KBM-7 (cell line): ENCODE results near the gene PAPPA.

Experiments used
- DNase-seq: peaks from one replicate; pipeline ENCODE4 v3.0.0-alpha.2; 2015
- in situ Hi-C: fragments of 300-500 bp; cut with MboI; formaldehyde crosslinking; loops from 2 replicates; pipeline ENCODE4 v1.14.3; 2020; ENCODE audit warnings: low sequenced_read_pairs, low pct_unique_long_range_greater_than_20kb, mixed read lengths

PAPPA gene

DNA sequence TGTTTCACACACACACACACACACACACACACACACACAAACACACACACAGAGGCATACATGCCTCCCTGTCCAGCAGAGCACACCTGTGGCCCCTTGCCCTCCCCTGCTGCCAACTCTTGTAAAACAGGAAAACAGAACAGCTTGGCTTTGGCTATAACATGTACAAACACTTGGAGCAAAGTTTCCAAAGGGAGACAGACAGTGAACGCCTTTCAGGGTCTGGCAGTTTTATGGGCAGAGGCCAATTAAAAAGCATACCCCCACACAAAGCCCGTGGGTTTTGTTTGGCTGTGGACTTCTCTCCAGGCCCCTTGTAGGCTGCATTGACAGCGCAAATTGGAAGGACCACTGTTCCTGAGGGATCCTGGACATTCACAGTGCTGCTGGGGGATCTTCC is 265.6 kb downstream of the PAPPA start:
- DNase-seq = no peak
- in situ Hi-C loops = no loop called here

DNA sequence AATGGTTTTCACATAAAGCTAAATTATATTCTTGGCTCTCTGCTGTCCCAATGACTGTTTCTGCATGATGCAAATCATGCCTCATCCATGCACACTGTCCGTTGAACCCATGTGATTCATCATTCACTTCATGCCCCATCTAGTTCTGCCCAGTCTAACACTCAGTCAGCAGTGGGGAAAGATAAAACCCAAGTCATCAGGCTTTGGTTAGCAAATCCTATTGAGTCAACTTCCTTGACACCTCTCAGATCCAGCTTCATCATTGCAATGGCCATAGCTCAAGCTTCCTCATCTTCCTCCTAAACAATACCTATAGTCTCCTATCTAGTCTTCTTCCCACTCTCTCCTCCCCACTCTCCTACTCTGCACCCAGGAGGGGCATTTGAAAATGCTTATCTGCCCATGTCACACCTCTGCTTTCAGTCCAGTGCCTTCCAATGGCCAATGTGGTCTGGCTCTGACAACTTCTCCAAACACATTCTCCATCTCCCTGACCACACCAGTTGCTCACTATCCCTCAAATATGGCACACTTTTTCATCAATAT is 267.5 kb downstream of the PAPPA start:
- in situ Hi-C loops = no loop called here
- DNase-seq = no peak

GRCh38 chr9:116422119-116422979 is 268.8 kb downstream of the PAPPA start:
- no peak for DNase-seq
- in situ Hi-C loops = no loop called here

GRCh38 chr9:116423149-116423548 is 269.6 kb downstream of the PAPPA start:
- DNase-seq = no peak
- in situ Hi-C loops = no loop called here

- in situ Hi-C loops = no loop called here
- no peak for DNase-seq
Observed at GRCh38 chr9:116425244-116425643, 271.7 kb downstream of the PAPPA start.

GRCh38 chr9:116430849-116431248 is 277.3 kb downstream of the PAPPA start:
- DNase-seq = no peak
- in situ Hi-C loops = no loop called here

DNA sequence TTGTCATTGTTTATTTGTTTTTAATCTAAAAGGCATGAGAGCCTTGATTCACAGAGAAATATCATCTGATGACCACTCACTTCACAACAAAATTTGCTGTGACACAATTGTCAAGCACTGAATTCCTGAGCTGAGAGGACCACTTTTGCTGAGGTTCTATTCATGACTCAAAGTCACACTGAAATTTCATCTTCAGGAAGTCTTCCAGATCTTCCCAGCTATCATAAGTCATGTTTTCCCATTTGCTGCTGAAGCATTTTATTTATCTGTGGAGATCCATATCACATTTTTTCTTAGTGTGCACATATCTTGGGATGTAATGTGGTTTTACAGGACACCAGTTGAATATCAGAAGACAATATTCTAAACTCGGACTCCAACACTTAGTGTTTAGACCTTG is 278.5 kb downstream of the PAPPA start:
- in situ Hi-C loops = no loop called here
- no peak for DNase-seq

DNA sequence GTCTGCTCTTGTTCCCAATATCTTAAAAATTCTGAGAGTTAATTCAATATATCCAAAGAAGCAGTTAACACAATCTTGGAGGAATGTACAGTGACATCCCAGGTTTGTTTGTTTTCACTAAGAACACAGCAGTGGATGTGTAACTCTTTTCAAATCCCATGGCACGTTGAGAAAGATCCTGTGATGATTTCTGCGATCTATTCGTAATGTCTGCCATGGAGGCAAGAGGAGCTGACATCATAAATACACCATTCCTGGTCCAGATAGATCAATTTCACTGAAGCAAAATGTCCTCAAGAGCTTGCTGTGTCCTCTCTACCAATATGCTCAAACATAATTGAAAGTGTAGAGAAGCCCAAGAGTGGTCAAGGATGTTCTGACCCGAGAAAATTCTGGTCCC is 280.7 kb downstream of the PAPPA start:
- no peak for DNase-seq
- in situ Hi-C loops = no loop called here

GRCh38 chr9:116435706-116436105 is 282.1 kb downstream of the PAPPA start:
- no peak for DNase-seq
- in situ Hi-C loops = no loop called here

DNA sequence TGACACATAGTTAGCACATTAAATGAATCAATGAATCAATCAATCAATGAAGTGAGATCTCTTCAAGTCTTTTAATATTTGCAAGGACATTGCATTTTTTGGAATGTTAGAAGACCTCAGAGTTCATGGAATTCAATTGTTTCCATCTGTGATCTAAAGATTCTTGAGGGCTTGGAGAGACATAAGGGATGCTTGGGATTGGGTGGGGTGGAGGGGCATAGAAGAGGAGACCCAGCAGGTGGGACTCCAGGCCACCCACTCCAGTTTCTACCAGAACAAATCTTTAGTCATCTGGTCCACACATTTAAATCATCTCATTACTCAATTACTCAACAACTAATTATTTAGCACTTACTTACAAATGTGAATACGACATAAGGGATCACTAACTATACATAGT is 282.5 kb downstream of the PAPPA start:
- in situ Hi-C loops = no loop called here
- DNase-seq = no peak

GRCh38 chr9:116437411-116438370 is 284.1 kb downstream of the PAPPA start:
- in situ Hi-C loops = no loop called here
- no peak for DNase-seq

- no peak for DNase-seq
- in situ Hi-C loops = no loop called here
Observed at GRCh38 chr9:116442528-116442927, 288.9 kb downstream of the PAPPA start.

DNA sequence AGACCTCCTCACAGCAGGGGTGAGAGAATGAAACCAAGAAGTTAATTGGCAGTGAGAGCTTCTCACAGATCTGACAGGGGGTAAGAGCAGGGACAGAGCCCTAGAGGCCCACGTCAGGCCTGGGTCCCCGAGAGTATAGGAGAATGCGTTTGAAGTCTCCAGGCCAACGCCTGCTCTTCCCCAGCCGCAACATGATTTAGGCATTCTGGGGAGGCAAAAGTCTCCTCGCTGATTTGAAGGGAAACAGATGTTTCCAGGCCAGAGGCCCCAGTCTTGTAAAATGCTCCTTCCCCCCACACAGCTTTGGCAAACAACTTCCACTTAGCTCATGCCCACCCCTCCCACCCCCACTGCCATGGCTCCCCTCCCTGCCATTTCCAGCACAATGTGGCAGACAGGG is 294.3 kb downstream of the PAPPA start:
- peak; percentile 67 for DNase-seq
- in situ Hi-C loops = no loop called here

DNA sequence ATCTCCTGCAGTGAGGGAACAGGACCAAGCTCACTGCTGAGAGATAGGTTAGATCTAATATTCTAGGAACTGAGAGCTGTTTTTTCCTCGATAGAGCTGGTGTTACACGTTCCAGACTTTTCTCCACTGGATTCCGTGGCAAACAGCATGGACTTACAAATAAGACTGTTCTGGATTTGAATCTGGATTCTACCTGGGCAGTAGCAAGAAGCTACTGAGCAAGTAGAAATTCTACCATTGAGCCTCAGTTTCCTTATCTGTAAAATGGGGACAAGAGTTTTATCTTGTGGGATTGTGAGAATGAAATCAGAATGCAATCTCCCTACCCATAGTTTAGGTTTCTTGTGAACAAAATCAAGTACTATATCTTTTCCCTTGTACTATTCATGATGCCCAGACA is 294.8 kb downstream of the PAPPA start:
- in situ Hi-C loops = no loop called here
- no peak for DNase-seq

- in situ Hi-C loops = no loop called here
- no peak for DNase-seq
Observed at GRCh38 chr9:116449949-116450348, 296.4 kb downstream of the PAPPA start.

DNA sequence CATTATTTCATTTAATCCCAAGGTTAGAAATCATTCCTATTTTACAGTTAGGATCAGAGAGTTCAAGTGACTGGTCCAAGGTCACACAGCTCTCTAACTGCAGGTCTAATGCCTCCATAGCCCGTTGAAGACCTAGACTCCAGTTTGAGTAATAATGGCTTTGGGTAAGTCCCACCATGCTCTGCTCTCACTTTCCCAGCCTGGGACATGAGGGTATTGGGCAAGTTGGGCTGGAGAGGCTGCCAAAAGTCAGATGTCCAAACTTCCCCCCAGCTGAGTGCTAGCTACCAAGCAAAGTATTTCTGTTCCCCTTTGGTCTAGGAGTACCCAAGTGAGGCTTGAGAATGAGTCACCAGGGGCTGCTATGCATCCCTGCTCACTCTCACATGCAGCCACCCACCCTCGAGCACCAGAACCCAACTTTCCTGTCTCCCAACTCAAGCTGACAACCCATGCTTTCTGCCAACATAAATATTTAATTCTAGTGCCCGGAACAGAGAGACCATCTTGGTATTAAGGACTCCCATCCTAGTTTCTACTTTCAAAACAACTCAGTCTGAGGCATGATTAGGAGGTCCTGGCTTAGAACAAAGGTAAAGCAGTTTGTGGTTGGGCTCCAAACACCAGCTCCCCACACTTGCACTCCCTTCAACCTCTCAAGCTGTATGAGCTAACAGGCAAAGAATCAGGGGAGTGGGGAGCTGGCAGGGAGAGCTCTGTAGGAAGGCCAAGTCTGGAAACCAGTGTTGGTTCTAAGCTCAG is 297.0 kb downstream of the PAPPA start:
- DNase-seq = no peak
- in situ Hi-C loops = no loop called here

DNA sequence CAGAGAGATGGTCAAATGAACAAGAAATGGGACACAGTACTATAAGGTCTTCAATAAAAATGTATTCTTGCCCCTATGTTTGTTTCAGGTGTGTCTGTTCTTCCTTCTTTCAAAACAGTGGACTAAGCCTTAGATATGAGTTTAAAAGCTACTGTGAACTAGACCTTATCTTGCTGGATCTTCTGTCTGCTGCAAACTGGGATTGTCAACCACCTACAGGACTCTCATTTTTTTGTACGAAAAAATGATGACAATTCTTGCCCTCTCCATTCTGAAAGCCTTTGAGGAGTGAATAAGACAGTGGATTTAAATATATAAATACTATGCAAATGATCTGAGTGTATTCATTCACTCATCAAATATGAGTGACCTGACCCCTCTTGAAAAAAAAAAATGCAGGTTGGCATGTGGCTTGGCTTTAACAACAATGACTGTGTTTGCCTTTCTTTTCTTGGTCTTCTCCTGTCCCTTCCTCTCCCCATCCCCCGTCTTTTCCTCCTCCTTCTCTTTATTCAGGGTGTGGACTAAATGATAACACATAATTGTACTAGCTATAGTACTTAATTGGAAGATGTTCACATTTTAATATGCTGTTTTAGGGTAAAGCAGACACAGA is 298.0 kb downstream of the PAPPA start:
- in situ Hi-C loops = no loop called here
- DNase-seq = no peak
